NCI-H2171 treated with DMSO at 0.1 percent for 48 hours (cell line): ENCODE data around the gene VIPR2.
"Not testable (repeated sequence)": the region's sequence is repeated elsewhere in the genome, so short reads cannot be mapped to it uniquely, and the experiment has no call there.

Source experiments
- DNase-seq: peaks from one replicate; lab custom pipeline; 2025; lab: John Stamatoyannopoulos, UW

Gene VIPR2

GRCh38 chr7:159103382-159104187 is 41.1 kb downstream of the VIPR2 start:
- DNase-seq, result no peak

GRCh38 chr7:159102681-159103381 is 41.8 kb downstream of the VIPR2 start:
- DNase-seq, result no peak

GRCh38 chr7:159101661-159102091 is 43.0 kb downstream of the VIPR2 start:
- not testable (repeated sequence) for DNase-seq

GRCh38 chr7:159101083-159101395 is 43.6 kb downstream of the VIPR2 start:
- not testable (repeated sequence) for DNase-seq

- not testable (repeated sequence) for DNase-seq
Measured at GRCh38 chr7:159100281-159101082, 44.2 kb downstream of the VIPR2 start.

- DNase-seq, result no peak
Measured at GRCh38 chr7:159099711-159100231, 44.9 kb downstream of the VIPR2 start.

GRCh38 chr7:159098811-159099655 is 45.6 kb downstream of the VIPR2 start:
- DNase-seq, result no peak

- DNase-seq, result no peak
Measured at GRCh38 chr7:159098424-159098786, 46.3 kb downstream of the VIPR2 start.

GRCh38 chr7:159097661-159098423 is 46.8 kb downstream of the VIPR2 start:
- no peak for DNase-seq

- DNase-seq, result peak; percentile 37
Measured at GRCh38 chr7:159096736-159097581, 47.7 kb downstream of the VIPR2 start.

- no peak for DNase-seq
Measured at GRCh38 chr7:159095979-159096411, 48.7 kb downstream of the VIPR2 start.

- DNase-seq, result no peak
Measured at GRCh38 chr7:159094919-159095915, 49.5 kb downstream of the VIPR2 start.

GRCh38 chr7:159094023-159094740 is 50.5 kb downstream of the VIPR2 start:
- peak; percentile 82 for DNase-seq

- no peak for DNase-seq
Measured at GRCh38 chr7:159093351-159093971, 51.2 kb downstream of the VIPR2 start.

- DNase-seq, result no peak
Measured at GRCh38 chr7:159092701-159093121, 52.0 kb downstream of the VIPR2 start.

GRCh38 chr7:159091480-159092475 is 52.9 kb downstream of the VIPR2 start:
- peak; percentile 31 for DNase-seq
